Inferior parietal cortex (tissue), 1 donor: ENCODE measurements around the gene RAB40C.

ENCODE experiments used
- DNase-seq: peaks from one replicate; pipeline ENCODE4 v3.0.0-alpha.2; 2016; ENCODE audit errors: extremely low spot score

RAB40C gene

DNA sequence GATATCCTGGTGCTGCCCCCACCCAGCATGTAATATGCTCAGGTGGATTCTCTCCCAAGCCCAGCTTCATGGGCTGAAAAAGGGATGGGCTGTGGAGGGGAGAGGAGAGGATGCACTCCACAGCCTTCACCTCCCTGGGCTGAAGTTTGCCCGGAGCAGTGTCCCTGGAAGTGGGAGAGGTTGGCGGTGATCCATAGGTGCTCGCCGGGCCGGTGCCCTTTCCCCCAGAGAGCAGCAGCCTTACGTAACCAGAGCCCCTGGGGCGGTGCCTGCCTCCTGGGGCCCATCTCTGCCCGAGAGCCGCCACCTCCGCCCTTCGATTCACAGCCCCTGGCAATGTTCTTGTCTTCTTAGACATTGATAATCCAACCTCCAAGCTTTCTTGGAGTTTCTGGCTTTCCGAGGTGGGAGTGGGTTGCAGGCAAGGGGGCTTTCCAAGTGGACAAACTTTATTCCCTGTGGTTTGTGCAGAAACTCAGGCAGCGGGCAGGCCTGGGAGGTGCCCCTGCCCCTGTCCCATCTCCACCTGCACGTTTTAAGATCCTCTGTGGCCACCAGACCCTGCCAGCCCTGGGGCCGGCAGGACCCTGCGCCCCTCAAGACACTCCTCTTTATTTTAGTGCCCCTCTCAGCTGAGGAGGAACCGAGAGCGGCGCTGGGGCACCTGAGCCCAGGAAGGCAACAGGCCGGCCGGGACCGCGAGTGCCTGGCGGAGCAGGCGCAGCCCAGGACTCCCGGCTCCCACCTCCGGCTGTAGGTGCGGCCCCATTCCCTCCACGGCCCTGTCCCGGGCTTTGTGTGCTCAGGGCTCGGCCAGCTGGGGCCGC, 56.2 kb downstream of the RAB40C start:
- no peak for DNase-seq

DNA sequence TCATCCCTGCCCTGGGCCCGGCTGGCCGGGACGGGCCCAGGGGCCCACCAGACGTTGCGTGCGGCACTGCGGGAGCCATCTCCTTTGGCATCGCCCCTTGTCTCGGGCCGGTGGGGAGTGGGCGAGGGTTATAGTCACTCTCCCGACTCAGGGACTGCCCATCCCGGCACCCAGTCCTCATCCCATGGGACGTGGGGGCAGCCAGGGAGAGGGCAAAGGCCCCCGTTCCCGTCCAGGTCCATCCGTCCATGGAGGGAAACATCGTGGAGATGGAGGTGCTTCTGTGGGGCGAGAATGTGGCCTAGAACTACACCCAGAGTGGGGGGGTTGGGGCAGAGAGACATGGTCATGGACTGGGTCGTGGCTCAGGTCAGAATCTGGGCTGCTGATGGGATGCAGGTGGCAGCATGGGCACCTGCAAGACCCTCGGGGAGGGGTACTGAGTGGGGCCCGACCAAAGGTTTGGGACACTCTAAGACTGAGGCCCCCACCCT, 56.9 kb downstream of the RAB40C start:
- DNase-seq: no peak

DNA sequence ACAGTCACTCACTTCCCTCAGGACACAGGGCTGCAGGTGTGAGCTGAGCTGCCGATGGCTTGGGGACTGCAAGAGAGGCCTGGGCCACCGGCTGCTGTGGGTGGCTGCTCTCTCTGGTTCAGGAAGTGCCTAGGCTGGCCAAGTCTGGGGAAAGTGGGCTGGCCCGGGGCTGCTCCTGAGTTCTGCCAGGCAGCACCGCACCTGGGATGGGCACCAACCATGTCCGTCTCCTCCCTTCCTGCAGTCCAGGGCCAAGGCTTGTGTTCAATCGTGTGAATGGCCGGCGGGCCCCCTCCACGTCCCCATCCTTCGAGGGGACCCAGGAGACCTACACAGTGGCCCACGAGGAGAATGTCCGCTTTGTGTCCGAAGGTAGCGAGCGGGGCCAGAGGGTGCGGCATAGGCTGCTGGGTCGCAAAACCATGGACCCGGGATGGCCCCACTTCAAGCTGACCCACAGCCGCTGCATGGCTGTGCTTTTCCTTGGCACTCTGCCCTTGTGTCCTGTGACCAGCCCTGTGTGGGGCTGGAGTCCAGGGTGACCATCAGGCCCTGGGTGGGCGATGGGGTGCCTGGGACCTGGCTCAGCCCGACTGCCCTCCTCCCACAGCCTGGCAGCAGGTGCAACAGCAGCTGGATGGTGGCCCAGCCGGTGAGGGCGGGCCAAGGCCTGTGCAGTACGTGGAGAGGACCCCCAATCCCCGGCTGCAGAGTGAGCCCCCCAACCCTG, 57.5 kb downstream of the RAB40C start:
- DNase-seq: no peak

DNA sequence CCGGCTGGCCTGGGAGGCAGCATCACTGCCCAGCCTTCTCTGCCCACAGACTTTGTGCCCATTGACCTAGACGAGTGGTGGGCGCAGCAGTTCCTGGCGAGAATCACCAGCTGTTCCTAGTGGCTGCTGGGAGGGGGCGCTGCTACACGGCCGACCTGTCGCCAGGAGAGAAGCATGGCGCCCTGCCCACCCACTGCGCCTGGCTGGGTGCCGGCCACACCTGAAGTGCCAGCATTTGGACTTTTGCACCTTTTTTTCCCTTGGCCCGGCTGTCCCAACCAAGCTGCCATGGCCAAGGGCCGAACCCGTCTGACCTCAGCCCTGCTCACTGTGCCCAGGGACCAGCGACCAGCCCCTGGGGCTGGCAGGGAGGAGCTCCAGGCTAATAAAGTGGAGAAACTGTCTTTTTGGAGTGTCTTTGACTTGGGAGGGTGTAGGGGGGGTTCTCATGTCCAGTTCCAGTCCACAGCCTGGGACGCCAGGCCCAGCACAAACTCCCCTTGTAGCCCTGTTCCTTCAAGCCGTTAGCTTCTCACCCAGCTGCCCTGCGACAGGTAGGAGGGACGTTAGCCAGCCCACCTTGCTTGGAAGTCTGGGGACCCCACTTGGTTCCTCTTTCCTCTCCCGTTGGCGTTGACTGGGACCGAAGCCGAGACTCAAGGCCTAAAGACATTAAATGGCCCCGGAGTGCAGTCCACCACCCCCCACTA, 58.4 kb downstream of the RAB40C start:
- no peak for DNase-seq

DNA sequence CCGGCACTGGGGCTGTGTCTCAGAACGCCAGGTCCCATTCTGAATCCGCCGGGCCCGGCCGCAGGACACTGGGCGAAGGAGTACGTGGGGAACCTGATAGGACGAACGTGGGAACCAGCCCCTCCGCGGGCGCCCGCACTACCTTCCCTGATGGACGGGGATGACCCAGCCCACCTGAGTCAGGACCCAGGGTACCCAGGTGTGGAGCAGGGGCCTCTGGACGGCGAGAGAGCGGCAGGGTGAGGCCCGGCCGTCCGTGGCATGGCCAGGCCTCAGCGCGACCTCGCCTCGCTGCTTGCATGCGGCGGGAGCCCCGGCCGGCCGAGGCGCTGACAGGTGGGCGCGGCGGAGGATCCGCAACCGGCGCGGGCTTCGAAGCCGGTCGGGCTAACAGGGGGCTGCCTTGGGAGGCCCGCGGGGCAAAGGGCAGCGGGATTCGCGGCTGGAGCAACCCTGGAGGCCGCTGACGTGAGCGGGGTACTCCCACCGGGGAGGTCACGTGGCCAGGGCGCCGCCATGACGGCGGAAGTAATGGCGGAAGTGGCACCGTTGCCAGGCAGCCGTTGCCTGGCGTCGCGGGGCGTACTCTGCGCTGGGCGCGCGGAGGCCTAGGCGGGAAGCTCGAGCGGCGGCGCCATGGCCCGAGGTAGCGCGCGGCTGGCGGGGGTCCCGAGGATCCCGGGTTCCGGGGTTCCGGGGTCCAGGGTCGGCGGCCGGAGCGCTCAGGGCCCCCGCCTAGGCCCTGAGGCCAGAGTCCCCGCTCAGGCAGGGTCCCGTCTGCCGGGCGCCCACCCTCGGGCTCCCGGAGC, 59.1 kb downstream of the RAB40C start, which contains the start of gene WDR90:
TSS of gene WDR90 (plus strand) at position 585 of the 809 bp plus-strand sequence. CDS start at position 637, 52 bp downstream.
- peak; percentile 94 for DNase-seq

DNA sequence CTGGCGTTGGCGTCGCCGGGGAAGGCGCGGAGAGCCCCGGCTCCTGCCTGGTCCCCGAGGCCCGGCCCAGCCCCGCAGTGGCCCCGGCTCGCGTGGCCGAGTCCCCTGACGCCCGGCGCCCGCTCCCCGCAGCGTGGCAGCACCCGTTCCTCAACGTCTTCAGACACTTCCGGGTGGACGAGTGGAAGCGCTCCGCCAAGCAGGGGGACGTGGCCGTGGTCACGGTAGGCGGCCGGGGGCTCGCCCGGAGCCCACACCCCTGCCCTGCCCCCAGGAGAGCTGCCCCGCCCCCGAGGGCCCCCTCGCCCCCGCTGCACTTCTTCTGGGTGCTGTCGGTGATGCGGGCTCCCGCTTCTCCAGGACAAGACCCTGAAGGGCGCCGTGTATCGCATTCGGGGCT, 59.8 kb downstream of the RAB40C start:
- DNase-seq: no peak

DNA sequence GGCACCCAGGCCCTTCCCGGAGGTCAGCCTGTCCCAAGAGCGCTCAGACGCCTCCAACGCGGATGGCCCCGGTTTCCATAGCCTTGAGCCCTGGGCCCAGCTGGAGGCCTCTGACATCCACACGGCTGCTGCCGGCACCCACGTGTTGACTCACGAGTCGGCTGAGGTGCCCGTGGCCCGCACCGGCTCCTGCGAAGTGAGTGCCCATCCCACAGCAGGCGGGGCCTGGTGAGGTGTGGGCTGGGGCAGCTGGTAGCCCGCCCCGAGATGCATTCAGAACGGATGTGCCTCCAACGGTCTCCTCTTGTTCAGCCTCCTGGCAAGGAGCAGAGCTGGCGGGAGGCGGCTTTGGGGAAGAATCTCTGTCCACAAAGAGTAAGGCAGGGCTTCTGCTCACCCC, 62.0 kb downstream of the RAB40C start:
- no peak for DNase-seq

DNA sequence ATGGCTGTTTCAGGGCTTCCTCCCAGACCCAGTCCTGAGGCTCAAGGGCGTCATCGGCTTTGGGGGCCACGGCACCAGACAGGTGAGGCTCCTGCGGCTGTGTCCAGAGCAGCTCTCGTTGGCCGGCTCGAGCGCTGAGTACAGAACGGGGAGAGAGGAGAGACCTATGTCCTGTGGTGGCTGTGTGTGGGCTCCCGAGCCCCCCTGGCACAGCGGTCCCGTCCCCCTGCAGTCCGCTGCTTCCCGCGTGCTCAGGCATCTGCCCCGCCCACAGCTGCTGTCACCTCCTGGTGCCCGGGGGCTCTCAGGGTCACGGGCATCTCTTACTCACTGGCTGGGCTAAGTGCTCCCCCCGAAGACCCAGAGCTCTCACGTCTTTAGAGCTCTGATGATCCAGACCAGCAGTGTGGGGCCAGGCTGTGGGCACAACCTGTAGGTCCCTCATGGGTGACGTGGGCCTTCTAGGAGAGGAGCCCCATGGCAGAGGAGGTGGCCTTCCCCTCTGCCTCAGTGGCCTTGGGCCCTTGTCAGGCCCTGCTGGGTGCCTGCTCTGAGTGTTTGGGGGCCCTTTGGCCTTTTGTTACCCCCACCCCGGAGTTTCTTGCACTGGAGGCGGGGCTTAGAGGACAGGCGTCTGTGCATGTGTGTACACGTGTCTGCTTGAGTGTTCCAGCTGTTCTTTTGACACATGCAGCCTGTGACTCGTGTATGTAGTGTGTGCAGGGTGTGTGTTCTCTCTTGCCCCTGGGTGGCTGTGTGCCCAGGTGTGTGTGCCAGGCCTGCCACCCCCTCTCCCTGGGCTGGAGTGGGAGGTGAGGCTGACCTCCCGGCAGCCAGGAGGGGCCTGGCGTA, 62.8 kb downstream of the RAB40C start:
- DNase-seq: no peak

DNA sequence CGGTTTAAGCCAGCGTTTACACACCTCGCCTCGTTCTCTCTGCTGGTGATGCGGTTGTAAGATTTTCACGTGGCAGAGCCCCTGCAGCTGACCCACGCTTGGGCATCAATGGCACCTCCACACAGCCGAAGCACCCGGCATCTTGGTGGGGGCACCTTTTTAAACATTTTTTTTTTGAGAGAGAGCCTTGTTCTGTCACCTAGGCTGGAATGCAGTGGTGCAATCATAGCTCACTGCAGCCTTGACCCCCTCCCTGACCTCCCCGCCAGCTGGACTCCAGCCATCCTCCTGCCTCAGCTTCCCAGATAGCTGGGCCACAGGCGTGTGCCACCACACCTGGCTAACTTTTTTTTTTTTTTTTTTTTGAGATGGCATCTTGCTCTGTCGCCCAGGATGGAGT, 64.2 kb downstream of the RAB40C start:
- no peak for DNase-seq

DNA sequence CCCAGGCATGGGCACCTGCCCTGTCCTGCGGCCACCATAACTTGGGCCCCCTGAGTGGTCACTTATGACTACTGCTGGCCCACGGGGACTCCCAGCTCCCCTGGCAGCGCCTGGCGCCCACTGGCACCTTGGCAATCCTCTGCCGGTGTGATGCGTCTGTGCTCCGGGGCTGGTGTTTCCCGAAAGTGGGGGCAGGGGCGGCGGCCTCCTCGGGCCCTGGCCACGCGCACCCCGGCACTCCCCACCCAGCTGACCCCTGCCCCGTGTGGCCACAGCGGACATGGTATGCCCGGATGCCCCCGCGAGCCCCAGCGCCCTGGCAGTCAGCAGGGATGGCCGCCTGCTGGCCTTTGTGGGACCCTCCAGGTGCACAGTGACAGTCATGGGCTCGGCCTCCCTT, 67.6 kb downstream of the RAB40C start:
- DNase-seq: no peak

DNA sequence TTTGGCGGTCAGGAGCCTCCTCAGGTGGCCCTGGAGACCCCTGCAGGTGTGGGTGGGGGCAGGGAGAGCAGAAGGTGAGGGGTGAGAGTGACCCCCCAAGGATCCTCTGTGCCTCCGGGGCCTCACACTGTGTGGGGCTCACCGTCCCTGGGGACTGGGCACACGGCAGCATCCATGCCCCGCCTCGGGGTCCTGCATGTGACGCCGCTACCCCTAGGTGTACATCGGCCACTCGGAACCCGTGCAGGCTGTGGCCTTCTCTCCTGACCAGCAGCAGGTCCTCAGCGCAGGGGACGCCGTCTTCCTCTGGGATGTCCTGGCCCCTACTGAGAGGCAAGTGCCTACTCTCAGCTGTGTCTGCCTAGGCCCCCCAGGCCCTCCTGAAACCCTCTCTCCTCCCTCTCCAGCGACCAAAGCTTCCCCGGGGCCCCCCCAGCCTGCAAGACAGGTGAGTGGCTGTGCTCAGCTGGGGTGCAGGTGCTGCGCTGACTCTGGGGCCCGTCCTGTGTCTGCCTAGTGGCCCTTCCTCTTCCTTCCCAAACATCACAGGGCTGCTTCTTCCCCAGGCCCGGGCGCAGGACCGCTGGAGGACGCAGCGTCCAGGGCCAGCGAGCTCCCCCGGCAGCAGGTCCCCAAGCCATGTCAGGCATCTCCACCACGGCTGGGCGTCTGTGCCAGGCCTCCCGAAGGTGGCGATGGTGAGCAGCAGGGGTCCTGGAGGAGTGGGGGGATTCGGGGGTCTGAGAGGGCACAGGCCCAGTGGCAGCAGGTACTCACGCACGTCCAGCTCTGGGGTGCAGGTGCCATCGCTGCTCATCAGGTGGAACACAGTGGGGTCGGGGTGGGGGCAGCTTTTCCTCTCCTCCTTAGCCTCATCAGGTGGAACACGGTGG, 69.1 kb downstream of the RAB40C start:
- DNase-seq: no peak

DNA sequence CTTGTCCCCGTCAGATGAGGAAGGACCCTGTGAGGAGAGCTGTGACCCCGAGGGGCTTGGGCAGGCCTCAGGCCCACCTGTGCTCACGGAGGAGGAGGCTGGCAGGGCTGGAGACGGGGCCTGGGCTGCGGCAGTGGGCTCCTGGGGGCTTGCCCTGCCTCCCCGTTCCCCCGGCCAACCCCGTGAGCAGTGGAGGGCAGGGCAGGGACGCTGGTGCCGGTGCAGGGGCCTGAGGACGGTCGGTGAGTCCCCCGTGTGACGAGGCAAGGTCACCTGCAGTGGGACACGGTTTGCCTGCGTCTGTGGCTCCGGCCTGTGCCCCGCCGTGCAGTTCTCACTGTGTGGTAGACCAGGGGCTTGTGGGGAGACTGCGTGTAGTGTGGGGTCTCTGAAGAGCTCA, 69.8 kb downstream of the RAB40C start:
- DNase-seq: no peak

DNA sequence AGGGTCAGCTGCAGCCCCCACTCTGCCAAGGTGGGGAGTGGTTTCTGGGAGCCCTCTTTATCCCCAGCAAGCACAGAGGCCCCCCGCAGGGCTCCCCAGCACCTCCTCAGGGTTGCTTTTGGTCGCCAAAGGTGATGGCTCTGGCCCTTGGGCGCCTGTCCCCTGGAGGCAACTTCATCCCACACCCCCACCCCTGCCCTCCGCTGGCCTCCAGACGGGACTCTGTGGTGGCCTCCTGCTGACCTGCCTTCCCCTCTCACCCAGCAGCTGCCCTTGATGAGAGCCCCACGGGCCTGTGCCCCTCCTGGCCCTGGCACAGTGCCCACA, 70.2 kb downstream of the RAB40C start:
- no peak for DNase-seq

DNA sequence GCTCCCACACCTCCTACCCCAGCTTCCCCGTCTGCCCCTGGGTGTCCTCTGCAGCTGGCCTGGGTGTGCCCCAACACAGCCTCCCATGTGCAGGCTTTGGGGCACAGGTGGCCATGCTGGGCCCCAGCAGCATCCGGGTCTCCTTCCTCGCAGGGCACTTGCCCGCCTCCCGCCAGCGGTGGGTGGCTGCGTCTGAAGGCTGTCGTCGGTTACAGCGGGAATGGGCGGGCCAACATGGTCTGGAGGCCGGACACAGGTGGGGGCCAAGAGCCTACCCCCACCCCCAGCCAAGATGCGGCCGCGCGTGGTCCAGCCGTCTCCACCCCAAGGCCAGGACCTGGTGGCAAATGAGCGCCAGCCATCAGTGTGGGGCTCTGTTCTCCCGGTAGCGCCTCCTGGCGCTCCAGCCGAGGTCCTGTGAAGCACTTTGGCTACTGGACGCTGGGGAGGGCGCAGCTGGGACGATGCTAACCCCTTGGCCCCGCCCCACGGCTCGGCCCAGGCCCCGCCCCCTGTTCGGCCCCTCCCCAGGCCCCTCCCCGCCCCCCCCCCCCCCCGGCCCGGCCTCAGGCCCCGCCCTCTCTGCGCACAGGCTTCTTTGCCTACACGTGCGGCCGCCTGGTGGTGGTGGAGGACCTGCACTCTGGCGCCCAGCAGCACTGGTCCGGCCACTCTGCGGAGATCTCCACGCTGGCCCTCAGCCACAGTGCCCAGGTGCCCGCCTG, 70.8 kb downstream of the RAB40C start:
- DNase-seq: peak; percentile 75

DNA sequence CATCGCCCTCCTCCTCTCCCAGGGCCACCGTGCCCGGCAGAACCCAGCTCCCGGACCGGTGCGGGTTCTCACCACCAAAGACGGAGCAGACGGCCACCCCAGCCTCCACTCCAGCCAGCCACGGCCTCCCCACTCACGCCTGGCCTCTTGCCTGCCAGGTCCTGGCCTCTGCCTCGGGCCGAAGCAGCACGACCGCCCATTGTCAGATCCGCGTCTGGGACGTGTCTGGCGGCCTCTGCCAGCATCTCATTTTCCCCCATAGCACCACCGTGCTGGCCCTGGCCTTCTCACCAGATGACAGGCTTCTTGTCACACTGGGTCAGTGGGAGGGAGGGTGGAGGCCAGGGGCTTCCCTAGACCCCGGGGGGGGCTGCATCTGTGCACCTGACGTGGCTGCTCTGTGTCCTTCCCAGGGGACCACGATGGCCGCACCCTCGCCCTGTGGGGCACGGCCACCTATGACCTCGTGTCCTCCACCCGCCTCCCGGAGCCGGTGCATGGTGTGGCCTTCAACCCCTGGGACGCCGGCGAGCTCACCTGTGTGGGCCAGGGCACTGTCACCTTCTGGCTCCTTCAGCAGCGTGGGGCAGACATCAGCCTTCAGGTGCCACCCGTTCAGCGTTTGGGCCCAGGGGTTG, 71.4 kb downstream of the RAB40C start:
- DNase-seq: no peak

DNA sequence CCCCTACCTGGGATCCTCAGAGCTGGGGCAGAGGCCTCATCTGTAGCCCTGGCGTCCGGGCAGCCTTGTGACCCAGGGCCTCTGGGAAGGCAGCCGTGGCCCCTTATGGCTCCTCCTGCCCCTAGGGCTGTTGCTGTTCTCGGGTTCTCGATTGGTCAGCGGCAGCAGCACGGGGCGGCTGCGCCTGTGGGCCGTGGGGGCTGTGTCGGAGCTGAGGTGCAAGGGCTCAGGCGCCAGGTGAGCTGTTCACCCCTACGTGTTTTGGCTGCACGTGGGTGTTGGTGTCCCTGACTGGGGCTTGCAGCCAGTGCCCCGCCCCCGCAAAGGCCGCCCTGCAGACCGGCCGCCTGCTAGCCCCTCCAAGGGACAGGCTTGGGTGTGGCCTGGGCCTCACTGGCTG, 72.2 kb downstream of the RAB40C start:
- DNase-seq: no peak

DNA sequence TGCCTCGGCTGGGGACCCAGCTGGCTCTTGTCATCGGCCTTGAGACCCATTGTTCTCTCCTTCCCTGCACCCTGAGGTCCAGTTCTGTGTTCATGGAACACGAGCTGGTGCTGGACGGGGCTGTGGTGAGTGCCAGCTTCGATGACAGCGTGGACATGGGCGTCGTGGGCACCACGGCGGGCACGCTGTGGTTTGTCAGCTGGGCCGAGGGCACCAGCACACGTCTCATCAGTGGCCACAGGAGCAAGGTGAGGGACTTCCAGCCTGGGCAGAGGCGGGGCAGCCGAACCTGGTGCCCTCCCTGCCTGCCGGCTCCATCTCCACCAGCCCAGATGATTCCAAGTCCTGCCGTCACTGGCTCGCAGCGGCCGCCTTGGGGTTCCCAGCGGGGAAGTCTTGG, 72.7 kb downstream of the RAB40C start:
- DNase-seq: no peak

DNA sequence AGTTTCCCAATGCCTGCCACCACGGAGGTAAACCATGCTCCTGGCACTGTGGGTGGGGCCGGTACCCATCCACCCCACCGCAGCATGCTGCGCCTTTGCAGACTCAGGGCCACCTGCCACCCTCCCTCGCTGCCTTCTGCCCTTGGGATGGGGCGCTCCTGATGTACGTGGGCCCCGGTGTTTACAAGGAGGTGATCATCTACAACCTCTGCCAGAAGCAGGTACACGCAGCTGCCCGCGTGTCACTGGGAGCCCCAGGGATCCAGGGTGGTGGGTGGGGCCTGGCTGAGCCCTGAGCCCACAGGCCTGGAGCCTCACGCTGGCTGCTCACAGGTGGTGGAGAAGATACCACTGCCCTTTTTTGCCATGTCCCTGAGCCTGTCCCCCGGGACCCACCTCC, 76.7 kb downstream of the RAB40C start:
- no peak for DNase-seq
